ENCODE measurements around the gene SEL1L2.

SEL1L2 gene

DNA sequence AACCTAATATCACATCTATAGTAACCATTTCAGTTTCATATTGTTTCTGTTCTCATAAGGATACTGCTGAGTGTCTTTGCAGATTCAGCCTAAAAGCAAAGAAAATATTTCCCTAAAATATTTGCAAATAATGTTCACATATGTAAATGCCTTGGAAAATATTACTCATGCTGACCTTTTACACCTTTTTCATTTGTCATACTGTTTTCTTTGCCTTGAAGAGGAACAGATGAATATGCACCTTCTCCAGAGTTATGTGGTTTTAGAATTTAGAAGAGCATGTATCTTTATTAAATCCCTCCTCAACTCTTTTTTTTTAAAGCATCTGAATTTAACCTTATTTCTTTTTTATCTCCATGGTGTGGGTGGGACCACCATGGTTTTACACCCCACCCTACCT, 173.1 kb downstream of the SEL1L2 start:
- DNase-seq (ENCODE audit: low spot score): no peak

DNA sequence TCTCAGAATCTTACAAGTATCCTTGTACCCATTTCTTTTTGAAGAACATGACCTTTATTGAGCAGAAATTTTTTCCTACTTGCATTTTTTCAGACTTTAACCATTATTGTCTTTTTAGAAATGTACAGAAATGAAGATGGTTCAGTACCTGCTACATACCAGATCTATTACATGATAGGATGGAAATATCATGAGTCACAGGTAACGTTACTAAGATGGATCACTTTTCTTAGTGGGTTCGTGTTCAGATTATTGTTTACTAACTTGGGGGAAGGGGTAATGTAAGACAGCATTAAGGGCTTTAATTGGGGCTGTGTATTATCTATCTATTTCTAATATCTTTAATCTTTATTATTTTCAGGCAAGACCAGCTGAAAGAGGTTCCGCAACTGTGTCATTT, 173.7 kb downstream of the SEL1L2 start:
- no peak for DNase-seq (ENCODE audit: low spot score)

DNA sequence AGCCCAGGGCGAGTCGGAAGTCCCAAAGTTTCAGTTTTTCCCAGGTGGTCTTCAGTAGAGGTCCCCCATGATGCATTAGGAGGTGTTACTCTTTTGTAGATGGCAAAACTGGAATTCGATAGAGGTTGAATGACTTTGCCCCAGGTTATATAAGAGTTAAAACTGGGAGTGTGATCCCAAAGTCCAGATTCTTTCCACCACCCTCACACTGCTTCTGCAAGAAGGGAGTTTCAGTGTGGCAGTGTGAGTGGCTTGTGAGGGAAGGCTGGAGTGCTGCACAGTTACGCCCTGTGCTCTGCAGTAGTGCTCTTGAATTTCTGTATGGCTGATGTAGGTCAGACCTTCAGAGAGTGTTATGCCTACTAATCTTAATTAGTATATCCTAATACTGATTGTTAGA, 175.7 kb downstream of the SEL1L2 start:
- DNase-seq (ENCODE audit: low spot score): no peak

DNA sequence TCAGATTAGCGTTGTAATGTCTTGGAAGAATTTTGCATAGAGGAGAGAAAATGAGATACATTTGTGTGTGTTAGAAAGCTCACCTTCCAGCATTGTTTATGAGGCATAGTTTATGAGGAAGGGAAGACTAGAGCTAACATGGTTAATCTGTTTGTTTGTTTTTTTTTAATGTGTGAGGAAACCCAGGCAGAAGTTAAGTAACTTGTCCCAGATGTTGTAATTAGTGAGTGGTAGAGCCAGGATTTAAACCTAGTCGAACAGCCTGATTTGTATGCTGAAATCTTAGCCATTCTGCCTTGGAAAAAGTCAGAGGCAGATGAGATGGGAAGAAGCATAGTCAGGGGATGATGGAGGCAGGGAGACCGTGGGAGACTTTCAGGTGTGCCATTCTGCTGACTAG, 176.5 kb downstream of the SEL1L2 start:
- DNase-seq (ENCODE audit: low spot score): no peak

DNA sequence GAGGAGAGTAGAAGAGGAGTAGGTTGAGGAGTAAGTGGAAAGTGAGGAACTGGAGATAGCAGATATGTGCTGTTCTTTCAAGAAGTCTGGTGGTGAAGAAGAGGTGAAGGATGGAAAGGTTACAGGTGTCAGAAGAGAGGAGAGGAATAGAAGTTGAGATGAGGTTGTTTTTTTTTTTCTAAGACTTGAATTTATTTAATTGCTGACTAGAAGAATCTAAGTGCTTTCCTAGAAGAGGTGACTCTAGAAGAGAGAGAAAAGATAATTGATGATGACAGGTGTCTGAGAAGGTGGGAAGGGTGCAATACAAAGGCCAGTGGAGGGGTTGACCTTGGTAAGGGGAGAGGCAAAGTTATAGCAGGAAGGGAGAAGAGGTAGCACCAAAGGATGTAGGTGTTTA, 180.0 kb downstream of the SEL1L2 start:
- no peak for DNase-seq (ENCODE audit: low spot score)

DNA sequence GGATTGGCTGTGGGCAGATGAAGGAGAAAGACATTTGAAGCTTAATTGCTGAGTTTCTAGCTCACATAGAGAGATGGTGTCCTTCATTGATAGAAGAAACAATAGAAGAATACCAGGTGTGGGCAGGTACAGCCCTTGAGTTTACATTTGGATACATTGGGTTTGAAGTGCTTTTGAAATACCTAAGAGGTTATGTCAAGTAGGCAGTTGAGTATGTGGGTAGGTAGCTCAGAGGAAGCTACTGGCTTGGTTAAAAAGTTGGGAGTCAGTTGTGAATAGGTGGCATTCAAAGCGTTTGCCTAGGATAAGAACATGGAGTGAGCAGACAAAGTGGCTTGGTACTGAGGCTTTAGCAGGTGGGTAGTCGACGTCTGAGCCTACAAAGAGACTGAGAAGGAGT, 180.6 kb downstream of the SEL1L2 start:
- no peak for DNase-seq (ENCODE audit: low spot score)

DNA sequence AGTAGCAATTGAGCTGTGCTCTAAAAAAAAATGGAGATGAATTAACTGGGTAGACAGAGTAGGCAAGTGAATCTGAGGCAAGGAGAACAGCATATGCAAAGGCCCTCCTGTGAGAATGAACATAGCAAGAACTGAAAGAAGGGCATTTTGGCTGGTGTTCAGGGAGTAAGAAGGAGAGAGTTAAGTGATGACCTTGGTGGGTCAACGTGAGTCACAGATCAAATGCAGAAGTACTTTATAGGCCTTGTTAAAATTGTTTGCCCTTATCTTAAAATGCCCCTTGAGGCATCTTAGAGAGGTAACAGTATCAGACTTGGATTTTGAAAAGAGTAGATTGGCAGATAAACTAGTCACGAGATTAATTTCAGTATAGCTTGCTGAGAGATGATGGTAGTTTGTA, 181.0 kb downstream of the SEL1L2 start:
- no peak for DNase-seq (ENCODE audit: low spot score)

DNA sequence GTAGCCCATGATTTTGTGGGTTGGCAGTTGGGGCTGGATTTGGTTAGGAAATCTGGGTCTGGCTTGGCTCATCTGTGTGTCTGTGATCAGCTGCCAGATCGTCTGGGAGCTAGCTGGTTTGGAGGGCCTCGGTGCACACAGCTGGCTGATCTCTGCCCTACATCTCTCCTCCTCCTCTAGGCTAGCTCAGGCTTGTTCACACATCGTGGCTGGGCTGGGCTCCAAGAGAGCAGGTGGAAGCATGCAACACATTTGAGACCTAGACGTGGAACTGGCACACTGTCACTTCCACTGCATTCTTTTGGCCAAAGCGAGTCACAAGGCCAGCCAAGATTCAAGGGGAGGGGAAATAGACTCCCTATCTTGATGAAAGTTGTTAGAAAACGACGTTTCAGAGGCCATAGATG, 189.7 kb downstream of the SEL1L2 start:
- DNase-seq (ENCODE audit: low spot score): peak; percentile 62

DNA sequence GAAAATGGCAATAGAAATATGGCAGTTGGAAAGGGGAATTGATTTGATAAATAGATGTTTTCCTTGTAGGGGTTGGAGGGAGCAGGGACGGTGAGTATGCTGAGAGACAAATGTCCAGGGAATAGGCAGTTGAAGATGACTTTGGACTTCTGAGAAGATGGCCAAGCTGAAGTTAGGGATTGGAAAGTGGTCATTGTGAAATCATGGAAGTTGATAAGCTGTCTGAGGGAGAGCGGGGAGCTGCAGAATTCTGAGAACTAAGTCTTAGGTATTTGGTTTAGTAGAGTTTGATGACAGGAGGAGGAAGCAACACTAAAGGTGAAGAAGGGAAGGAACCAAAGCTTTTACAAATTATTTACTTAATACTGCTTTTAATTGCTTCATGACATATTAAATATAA, 190.4 kb downstream of the SEL1L2 start:
- no peak for DNase-seq (ENCODE audit: low spot score)
